NCI-H1092 treated with DMSO at 0.1 percent for 48 hours (cell line): Measurements from ENCODE around the gene AVP.
"Not testable (repeated sequence)": the region's sequence is repeated elsewhere in the genome, so short reads cannot be mapped to it uniquely, and the experiment has no call there.

Source experiments
- DNase-seq: peaks from one replicate; lab custom pipeline; 2025; lab: John Stamatoyannopoulos, UW

The AVP gene, protein sequence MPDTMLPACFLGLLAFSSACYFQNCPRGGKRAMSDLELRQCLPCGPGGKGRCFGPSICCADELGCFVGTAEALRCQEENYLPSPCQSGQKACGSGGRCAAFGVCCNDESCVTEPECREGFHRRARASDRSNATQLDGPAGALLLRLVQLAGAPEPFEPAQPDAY

DNA sequence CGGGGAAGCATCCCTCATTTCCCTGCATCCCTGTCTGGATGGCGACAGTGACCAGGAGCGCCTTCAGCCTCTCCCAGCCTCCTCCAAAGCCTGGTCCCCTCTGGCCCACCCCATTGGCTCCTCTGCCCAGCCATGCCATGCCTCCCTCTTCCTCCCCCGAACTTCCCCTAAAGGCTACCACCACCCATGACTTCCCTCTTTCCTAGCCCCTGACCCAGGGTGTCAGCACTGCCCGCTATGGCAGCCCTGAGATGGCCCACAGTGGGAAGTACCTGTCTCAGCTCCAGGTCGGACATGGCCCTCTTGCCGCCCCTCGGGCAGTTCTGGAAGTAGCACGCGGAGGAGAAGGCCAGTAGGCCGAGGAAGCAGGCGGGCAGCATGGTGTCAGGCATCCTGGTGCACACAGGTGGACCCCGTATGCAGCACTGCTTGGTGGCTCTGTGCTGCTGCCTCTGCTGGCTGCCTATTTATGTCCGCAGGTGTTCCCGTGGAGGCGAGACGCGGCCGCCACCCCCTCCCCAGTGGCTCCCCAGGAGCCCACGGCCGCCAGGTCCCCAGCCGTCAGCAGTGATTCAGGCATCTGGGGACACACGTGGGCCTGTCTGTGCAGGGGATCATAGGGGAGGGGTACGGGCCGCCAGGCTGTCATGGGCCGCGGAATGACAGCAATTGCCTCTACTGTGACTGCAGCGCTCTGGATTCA, at the start of gene AVP:
Gene AVP (minus strand): TSS at position 442 of the 703 bp plus-strand sequence. CDS start 50 bp downstream, at position 392.
- no peak for DNase-seq

DNA sequence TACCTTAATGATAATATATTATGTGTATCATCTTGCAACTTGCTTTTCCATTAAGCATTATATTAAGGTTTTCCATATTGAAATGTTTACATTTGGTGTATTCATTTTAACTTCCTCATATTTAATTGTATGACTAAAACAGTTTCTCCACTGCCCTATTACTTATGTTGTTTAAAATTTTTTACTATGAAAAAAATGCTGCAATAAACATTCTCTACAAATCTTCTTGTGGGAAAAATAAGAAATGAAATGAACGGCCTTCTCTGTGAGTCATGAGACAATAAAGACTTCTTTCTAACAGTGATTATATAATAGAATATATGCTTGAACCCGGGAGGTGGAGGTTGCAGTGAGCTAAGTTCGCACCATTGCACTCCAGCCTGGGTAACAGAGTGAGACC, 49.6 kb upstream of the AVP start:
- DNase-seq = no peak

DNA sequence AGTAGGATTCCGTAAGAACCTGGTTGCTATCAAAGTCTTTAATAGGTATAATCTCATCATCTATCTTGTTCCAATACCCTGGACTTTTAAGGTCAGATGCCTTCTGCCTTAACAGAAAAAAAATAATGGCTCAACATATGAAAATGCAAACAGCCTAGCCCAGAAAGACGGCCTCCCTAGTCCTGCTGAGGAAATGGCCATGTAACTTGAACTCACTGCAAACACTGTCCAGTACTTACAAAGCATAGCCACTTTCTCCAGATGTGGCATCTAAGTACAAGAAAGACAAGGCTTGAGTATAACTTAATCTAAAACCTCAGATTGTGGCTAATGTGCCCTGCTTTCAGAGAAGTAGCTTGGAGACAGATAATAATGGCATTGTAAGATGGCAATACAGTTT, 48.6 kb upstream of the AVP start:
- DNase-seq = no peak

DNA sequence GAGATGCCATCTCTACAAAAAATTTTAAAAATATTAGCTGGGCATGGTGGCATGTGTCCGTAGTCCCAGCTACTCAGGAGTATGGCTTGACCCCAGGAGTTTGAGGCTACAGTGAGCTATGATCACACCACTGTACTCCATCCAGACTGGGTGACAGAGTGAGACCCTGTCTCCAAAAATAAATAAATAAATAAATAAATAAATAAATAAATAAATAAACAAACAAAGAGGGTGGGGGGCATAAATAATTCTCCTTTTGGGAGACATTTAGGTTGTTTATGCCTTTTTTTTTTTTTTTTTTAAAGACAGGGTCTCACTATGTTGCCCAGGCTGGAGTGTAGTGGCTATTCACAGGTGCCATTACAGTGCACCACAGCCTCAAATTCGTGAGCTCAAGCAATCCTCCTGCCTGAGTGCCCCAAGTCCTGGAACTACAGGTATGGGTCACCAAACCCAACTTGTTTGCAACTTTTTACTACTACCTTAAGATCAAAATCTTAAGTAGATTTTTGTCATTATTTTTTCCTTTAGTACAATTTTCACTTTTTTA, 45.6 kb upstream of the AVP start:
- no peak for DNase-seq

DNA sequence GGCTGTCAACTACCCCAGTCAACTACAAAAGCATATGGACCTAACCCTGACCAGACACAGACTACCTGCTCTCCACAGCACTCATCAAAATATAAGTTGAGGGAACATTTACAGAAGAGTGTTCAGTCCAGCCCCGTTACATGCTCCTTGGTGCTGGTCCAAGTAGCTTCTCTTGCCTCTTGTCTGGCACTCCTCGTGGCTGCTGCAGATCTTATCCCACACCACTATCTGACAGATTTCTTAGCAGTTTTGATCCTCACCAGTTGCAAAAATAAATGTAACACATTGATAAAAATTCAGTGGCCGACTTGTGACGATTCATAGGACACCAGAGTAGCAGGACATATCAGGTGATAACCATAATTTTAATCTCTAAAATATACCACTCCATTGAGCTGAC, 44.6 kb upstream of the AVP start:
- DNase-seq = no peak

DNA sequence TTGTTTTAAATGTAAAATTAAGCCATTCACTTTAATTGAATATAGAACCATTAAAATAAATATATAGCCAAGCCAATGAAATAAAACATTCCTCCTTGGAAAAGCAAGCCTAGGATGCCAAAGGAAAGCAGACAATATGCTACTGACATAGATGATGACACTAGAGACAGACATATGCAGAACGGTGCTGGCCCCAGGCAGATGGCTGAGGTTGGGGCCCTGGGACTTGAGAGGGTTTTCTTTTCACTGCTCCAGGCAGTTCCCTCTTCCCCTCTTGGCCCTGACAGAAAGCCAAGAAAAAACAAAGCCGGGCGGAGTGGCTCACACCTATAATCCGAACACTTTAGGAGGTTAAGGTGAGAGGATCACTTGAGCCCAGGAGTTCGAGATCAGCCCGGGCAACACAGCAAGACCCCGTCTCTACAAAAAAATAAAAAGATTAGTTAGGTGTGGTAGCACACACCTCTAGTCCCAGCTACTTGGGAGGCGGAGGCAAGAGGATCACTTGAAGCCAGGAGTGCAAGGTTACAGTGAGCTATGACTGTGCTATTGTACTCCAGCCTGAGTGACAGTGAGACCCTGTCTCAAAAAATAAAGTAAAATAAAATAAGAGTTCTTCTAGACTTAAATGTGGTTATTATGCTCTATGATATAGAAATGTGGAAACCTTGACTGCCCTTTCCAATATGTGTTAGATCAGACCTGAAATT, 43.9 kb upstream of the AVP start:
- no peak for DNase-seq

DNA sequence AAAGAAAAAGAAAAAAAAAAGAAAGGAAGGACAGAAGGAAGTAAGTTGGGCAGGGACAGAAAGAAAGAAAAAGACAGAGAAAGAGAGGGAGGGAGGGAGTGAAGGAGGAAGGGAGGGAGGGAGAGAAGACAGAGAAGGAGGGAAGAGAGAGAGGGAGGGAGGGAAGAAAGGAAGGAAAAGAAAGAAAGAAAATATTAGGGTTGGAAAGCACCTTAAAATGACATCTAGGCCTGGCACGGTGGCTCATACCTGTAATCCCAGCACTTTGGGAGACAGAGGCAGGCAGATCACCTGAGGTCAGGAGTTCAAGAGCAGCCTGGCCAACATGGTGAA, 42.0 kb upstream of the AVP start:
- no peak for DNase-seq

DNA sequence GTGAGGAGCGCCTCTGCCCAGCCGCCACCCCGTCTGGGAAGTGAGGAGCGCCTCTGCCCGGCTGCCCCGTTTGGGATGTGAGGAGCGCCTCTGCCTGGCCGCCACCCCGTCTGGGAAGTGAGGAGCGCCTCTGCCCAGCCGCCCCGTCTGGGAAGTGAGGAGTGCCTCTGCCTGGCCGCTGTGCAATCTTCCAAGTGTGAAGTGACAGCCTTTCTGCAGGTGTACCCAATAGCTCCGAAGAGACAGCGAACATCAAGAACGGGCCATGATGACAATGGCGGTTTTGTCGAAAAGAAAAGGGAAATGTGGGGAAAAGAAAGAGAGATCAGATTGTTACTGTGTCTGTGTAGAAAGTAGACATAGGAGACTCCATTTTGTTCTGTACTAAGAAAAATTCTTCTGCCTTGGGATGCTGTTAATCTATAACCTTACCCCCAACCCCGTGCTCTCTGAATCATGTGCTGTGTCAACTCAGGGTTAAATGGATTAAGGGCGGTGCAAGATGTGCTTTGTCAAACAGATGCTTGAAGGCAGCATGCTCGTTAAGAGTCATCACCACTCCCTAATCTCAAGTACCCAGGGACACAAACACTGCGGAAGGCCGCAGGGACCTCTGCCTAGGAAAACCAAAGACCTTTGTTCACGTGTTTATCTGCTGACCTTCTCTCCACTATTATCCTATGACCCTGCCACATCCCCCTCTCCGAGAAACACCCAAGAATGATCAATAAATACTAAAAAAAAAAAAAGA, 41.4 kb upstream of the AVP start:
- not testable (repeated sequence) for DNase-seq

DNA sequence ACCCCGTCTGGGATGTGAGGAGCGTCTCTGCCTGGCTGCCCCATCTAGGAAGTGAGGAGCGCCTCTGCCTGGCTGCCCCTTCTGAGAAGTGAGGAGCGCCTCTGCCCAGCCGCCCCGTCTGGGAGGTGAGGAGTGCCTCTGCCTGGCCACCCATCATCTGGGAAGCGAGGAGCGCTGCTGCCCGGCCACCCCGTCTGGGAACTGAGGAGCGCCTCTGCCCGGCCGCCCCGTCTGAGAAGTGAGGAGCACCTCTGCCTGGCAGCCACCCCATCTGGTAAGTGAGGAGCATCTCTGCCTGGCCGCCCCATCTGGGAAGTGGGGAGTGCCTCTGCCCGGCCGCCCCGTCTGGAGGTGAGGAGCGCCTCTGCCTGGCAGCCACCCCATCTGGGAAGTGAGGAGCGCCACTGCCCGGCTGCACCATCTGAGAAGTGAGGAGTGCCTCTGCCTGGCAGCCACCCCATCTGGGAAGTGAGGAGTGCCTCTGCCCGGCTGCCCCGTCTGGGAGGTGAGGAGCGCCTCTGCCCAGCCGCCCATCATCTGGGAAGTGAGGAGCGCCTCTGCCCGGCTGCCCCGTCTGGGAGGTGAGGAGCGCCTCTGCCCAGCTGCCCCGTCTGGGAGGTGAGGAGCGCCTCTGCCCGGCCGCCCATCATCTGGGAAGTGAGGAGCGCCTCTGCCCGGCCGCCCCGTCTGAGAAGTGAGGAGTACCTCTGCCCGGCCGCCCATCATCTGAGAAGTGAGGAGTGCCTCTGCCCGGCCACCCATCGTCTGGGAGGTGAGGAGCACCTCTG, 40.4 kb upstream of the AVP start:
- DNase-seq = not testable (repeated sequence)

DNA sequence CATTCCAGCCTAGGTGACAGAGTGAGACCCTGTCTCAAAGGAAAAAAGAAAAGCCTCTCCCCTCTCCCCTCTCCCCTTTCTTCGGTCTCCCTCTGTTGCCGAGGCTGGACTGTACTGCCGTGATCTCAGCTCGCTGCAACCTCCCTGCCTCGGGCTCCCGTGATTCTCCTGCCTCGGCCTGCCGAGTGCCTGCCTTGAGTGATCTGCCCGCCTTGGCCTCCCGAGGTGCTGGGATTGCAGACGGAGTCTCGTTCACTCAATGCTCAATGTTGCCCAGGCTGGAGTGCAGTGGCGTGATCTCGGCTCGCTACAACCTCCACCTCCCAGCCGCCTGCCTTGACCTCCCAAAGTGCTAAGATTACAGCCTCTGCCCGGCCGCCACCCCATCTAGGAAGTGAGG, 39.6 kb upstream of the AVP start:
- not testable (repeated sequence) for DNase-seq

DNA sequence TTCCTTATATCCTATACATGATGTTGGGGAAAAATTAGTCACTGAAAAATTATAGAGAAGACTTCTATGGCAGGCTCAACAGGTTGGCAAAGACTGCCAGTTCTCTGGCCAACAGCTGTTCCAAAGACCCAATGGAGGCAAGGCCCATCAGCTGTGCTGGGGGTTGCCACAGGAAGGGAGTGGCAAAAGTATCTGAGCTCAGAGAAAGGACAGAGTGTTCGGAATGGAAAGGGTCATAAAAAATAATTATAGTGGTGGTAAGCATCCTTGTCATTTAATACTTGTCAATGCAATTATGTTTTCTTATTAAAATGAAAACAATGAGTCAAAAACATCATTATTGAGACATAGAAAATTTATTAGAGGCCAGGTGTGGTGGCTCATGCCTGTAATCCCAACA, 39.0 kb upstream of the AVP start:
- DNase-seq = no peak

DNA sequence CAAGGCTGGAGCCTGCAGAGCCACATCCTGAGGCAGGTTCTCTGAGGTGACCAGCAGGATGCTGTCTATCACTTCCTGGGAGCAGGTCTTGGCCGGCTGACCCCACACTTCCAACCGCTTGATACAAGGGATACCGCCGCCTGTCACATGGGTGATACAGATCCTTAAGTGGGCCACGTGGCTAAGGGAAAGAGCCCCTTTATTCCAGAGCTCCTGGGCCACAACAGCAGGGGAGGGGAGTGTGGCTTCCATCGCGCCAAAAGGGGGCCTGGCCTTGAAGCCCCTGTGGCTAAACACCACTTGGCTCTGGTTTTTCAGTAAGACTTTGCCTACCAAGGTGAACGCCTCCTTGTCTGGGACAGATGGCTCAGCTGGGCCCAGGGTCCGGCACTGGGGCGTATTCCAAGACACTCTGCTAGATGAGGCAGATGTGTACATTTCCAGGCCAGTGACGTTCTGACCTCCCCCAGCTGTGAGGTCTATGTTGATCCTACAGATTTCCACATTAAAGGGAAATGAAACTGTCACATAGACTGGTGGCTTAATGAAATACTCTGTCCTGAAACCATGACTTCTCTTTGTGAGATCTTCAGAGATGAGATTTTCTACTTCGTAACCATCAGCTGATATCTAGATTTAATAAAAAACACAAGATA, 37.6 kb upstream of the AVP start:
- DNase-seq = no peak

DNA sequence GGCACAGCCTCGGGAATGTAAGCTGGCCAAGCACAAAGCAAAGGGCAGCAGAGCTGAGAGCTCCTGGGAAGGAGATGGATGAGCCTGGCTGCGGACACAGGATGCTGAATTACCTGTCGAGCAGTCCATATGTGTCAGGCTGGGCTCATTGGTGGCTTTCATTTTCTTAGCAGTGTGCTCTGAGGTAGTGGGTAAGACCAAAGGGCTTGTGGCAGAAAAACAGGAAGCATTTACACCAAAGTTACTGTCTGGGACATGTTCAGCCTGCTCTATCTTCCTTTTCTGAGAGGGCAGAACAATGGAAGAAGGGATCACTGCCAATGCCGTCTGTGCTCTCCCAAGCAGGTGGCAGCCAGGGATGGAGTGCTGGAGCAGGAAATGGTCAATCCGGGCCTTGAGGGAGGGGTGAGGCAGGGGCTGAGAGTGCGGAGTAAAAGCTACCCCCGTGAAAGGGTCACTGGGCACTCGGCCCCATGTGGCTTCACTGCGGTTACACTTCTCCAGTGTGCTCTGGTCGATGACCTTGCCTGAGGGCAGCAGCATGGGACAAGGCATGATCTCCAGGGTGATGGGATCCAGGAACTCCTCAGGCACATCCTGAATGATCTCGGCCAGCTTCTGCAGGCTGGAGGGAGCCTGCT, 36.9 kb upstream of the AVP start:
- DNase-seq = no peak

DNA sequence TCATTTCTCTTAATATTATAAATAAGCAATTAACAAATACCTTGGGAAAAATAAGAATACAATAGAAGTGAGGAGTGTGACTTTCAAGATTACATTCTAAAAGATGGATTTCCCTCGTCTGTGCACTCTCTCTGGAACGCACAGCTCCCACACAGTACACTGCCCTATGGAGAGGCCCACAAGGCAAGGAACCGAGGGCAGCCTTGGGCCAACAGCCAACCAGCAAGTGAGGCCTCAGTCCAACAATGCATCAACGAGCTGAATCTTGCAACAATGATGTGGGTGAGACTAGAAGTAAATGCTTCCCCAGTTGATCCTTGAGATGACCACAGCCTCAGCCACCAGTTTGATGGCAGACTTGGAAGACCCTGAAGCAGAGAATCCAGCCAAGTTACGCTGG, 34.5 kb upstream of the AVP start:
- no peak for DNase-seq

DNA sequence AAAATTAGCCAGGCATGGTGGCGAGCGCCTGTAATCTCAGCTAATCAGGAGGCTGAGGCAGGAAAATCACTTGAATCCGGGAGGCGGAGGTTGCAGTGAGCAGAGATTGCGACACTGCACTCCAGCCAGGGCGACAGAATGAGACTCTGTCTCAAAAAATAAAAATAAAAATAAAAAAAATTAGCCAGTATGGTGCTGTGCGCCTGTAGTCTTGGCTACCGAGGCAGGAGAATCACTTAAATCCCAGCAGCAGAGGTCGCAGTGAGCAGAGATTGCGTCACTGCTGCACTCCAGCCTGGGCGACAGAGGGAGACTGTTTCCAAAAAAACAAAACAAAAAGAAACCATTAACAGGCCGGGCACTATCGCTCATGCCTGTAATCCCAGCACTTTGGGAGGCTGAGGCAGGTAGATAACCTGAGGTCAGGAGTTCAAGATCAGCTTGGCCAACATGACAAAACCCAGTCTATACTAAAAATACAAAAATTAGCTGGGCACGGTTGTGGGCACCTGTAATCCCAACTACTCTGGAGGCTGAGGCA, 33.4 kb upstream of the AVP start:
- peak; percentile 6 for DNase-seq

DNA sequence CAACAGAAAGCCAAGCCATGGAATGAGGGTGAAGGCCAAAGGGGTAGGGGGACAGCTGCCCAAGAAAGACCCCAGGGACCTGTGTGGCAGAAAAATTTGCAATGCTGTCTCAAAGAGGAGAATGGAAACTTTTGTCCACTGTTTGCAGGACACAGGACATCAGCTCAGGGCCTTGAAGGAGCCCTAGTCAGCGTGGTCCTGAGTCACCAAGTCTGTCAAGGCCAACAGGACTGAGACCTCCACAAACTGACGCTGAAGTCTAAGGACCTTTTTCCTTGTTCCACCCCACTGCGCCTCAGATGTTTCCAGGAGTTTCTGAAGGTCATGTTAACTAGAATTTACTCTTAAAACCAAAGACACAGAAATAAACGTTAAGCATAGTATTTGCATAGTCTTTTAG, 31.8 kb upstream of the AVP start:
- no peak for DNase-seq

DNA sequence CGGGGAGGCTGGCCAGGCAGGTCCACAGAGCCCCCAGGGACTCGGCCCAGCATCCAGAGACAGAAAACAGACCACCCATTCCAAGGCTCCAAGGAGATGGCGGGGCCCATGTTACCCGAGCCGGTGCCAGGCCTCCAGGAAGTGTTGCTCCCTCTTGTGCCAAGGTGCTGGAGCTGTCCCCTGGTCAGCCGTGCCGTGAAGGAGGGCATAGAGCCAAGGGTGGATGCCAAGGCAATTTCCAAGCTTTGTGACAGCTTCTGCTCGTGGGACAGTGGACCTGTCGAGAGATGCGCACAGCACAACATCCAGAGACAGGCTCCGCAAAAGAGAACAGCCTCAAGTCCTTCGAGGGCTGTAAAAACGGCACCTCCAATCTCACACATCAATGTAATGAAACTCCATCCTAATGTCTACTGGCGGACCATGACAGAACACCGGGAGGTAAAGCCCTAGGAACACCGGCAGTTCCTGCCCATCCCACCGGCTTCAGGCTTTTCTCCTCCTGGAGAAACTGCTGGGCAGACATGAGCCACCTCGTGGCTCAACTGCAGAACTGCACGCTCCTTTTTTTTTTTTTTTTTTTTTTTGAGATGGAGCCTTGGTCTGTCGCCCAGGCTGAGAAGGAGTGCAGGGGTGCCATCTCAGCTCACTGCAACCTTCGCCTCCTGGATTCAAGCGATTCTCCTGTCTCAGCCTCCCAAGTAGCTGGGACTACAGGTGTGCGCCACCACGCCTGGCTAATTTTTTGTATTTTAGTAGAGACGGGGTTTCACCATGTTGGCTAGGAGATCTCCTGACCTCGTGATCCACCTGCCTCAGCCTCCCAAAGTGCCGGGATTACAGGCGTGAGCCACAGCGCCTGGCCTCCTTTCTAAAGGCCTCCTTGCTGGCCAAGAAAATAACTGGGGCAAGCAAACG, 30.9 kb upstream of the AVP start:
- DNase-seq = peak; percentile 42

DNA sequence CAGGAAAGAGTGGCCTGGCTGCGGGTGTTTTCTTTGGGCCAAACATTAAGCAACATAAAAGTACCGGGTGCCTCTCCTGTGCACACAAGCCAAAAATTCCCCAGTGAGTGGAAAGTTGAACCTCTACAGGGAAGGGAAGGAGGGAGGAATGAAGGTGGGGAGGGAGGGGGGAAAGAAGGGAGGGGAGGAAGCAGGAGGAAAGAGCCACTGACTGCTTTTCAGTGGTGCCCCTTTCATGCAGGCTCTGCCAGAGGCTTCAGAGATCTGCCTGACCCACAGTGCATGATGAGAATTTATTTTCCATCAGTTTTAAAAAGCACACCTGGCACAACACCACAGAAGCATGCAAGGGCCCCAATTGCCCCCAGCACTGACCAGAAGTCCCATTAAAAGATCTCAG, 27.5 kb upstream of the AVP start:
- DNase-seq = no peak

DNA sequence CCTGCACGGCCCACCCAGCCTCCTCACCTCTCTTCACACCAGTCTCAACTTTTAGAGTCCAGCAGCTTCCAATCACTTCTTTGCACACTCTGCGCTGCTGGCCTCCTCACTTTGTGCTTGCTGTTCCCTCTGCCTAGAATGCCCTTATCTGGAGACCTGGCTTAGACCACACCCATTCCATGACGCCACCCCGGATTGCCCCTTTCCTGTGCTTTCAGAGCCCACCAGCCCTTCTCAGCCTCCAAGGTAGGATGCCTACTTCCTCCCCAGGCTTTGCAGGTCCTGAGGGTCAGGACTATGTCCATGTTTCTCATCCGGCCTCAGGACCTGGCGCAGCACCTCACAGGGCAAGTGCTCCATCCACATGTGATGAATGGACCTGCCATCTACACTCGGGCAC, 27.0 kb upstream of the AVP start:
- DNase-seq = no peak
